Fibroblast of villous mesenchyme (primary cell): ENCODE results near the gene FBN3. TPM values are rescaled to one million over a fixed set of nuclear protein-coding genes. Genes with fewer than 3 reads are reported as not detected.

ENCODE experiments used
- DNase-seq: peaks from one replicate; pipeline ENCODE4 v3.0.0-alpha.2; 2010; ENCODE audit warnings: low read depth
- H3K4me3 ChIP-seq: 2 replicates; pipeline ENCODE4 v1.5.1; 2011; ENCODE audit warnings: low read depth, mild to moderate bottlenecking, low read length
- total RNA-seq: library from RNA; depleted of rRNA; stranded (reverse); fragments of >200 nt; gene quantifications from 2 replicates; pipeline ENCODE4 v1.2.3, GENCODE V29; 2012
- TF ChIP-seq, protein P1 (sequence below): IDR thresholded peaks from 2 replicates; pipeline ENCODE4 v1.5.1; 2012; ENCODE audit warnings: low read depth, mild to moderate bottlenecking, low read length; ENCODE audit not compliant: insufficient read depth

Gene FBN3
- total RNA-seq, 1 donor: not detected

DNA sequence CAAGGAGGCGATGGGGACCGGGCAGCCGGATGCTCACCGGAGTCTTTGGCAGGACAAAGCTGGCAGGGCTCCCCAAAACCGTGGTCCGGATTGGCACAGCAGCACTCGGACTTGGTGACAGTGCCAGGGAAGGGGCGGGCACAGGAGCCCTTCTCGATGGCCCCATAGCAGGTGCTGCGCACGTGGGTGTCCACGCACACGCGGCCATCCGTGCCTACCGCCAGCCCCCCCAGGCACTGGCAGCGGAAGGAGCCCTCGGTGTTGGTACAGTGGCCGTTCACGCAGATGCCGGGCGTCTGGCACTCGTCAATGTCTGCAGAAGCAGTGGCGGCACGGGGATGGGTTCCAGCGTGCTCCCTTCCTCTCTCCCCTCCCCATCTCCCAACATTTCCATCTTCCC is 17.9 kb downstream of the FBN3 start:
- no peak for DNase-seq
- TF ChIP-seq, protein P1, sequence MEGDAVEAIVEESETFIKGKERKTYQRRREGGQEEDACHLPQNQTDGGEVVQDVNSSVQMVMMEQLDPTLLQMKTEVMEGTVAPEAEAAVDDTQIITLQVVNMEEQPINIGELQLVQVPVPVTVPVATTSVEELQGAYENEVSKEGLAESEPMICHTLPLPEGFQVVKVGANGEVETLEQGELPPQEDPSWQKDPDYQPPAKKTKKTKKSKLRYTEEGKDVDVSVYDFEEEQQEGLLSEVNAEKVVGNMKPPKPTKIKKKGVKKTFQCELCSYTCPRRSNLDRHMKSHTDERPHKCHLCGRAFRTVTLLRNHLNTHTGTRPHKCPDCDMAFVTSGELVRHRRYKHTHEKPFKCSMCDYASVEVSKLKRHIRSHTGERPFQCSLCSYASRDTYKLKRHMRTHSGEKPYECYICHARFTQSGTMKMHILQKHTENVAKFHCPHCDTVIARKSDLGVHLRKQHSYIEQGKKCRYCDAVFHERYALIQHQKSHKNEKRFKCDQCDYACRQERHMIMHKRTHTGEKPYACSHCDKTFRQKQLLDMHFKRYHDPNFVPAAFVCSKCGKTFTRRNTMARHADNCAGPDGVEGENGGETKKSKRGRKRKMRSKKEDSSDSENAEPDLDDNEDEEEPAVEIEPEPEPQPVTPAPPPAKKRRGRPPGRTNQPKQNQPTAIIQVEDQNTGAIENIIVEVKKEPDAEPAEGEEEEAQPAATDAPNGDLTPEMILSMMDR: no peak
- H3K4me3 ChIP-seq: no peak overlapping the region

GRCh38 chr19:8129061-8129618 is 20.3 kb downstream of the FBN3 start:
- TF ChIP-seq, protein P1: no peak
- DNase-seq: no peak
- no peak overlapping the region for H3K4me3 ChIP-seq

DNA sequence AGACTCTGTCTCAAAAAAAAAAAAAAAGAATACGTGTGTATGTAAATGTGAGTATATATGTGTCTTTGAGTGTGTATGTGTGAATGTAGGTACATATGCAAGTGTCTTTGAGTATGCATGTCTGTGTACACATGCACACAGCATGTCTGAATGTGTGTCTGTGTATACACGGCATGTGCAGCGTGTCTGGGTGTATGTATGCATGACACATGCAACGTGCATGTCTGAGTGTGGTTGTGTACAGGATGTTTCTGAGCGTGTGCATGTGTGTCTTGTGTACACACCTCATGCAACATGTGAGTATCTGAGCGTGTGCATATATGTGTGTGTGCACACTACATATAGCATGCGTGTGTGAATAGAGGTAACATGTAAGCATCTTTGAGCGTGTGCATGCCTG is 20.8 kb downstream of the FBN3 start:
- DNase-seq: no peak
- TF ChIP-seq, protein P1: no peak

DNA sequence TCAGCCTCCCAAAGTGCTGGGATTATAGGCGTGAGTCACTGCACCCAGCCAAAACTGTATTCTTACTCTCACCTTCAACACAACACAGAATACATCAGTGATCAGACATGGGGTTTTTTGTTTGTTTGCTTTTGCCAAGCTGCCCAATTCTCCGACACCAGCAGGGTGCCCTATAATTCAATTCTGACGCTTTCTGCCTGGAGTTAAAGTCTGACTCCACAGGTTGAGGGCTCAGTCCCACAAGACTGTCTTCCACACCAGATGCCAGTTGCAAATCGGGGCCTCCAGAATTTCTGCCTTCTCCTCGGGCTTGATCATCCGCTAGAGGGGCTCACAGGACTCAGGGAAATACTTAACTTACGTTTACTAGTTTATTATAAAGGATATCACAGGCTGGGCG is 22.1 kb downstream of the FBN3 start:
- DNase-seq: no peak
- H3K4me3 ChIP-seq: no peak overlapping the region
- TF ChIP-seq, protein P1: no peak

More for the DNA sequence above, 20.8 kb downstream of the FBN3 start:
- no peak overlapping the region for H3K4me3 ChIP-seq

GRCh38 chr19:8126511-8126910 is 22.9 kb downstream of the FBN3 start:
- no peak overlapping the region for H3K4me3 ChIP-seq
- TF ChIP-seq, protein P1: no peak
- no peak for DNase-seq

GRCh38 chr19:8126008-8126407 is 23.4 kb downstream of the FBN3 start:
- no peak for DNase-seq
- no peak overlapping the region for H3K4me3 ChIP-seq
- TF ChIP-seq, protein P1: no peak

- TF ChIP-seq, protein P1: no peak
Observed at GRCh38 chr19:8123683-8124082, 25.7 kb downstream of the FBN3 start.

More at GRCh38 chr19:8123683-8124082, 25.7 kb downstream of the FBN3 start:
- no peak for DNase-seq
- no peak overlapping the region for H3K4me3 ChIP-seq
